OCI-LY3 (cell line): ENCODE results near the gene NPC1L1.

ENCODE experiments used
- EZH2phosphoT487 ChIP-seq: fragments of 200-600 bp; shearing (Covaris generic); IDR thresholded peaks from 2 replicates; pipeline ENCODE4 v1.6.1; 2018; ENCODE audit warnings: antibody characterized with exemption, mixed run types, low read depth
- TF ChIP-seq, protein P1 (sequence below): fragments of 200-600, 300-600 bp; sonication (generic); IDR thresholded peaks from 2 replicates; pipeline ENCODE4 v1.5.1; 2014; ENCODE audit warnings: antibody characterized with exemption, low read length, low read depth

DNA sequence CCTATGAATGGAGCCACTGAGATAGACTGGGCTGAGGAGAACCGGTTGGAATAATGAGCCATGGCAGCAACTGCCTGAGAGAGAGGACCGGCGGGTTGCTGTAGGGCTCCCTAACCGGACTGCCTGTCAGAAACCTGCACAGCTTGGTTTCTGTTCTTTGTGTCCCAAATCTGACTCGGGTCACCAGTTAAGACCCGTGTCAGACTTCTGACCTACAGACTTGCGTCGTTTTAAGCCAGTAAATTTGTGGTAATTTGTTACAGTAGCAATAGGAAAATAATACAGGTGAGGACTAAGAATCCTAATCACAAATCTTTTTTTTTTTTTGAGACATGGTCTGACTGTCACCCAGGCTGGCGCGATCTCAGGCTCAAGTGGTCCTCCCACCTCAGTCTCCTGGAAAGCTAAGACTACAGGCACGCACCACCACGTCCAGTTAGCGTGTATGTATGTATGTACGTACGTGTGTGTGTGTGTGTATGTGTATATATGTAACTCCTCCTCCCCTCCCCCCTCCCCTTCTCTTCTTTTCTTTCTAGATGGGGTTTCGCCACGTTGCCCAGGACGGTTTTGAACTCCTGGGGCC is 33.2 kb upstream of the NPC1L1 start:
- TF ChIP-seq, protein P1, sequence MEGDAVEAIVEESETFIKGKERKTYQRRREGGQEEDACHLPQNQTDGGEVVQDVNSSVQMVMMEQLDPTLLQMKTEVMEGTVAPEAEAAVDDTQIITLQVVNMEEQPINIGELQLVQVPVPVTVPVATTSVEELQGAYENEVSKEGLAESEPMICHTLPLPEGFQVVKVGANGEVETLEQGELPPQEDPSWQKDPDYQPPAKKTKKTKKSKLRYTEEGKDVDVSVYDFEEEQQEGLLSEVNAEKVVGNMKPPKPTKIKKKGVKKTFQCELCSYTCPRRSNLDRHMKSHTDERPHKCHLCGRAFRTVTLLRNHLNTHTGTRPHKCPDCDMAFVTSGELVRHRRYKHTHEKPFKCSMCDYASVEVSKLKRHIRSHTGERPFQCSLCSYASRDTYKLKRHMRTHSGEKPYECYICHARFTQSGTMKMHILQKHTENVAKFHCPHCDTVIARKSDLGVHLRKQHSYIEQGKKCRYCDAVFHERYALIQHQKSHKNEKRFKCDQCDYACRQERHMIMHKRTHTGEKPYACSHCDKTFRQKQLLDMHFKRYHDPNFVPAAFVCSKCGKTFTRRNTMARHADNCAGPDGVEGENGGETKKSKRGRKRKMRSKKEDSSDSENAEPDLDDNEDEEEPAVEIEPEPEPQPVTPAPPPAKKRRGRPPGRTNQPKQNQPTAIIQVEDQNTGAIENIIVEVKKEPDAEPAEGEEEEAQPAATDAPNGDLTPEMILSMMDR = no peak
- TF ChIP-seq EZH2phosphoT487 = no peak
